Measurements from ENCODE around the gene DHH. TPM values are rescaled to one million over a fixed set of nuclear protein-coding genes. Genes with fewer than 3 reads are reported as not detected.

Gene DHH
- polyA plus RNA-seq, 2 of the 4 experiments (the other 2 are of a cell fraction) = not detected

- TF ChIP-seq CHD4 (IDR thresholded peaks at IDR 0.05; ENCODE audit: borderline replicate concordance) (no peak), RFX5 (IDR thresholded peaks at IDR 0.05) (0 out of 2 replicates have a peak, but pooled peaks have one; percentile 40), CBX2 (IDR thresholded peaks at IDR 0.05; ENCODE audit: borderline replicate concordance, low read depth) (no peak), RCOR1 (IDR thresholded peaks at IDR 0.05; ENCODE audit: low read depth, low read length) (no peak), MYC (IDR thresholded peaks at IDR 0.05; ENCODE audit: borderline replicate concordance, low read length) (peak; percentile 97), HEYL (CRISPR knock-in tag; IDR thresholded peaks at IDR 0.05) (no peak), EHMT2 (IDR thresholded peaks at IDR 0.05; ENCODE audit: low read depth) (no peak), RAD21 (conservative IDR thresholded peaks at IDR 0.05 in 1 of 2, IDR thresholded peaks at IDR 0.05 in 1 of 2) (peak; percentile 22 to 62), HOXA7 (CRISPR knock-in tag; IDR thresholded peaks at IDR 0.05) (peak; percentile 81), ZC3H11A (IDR thresholded peaks at IDR 0.05) (no peak), ZFP36 (IDR thresholded peaks at IDR 0.05; ENCODE audit: borderline replicate concordance, partially characterized antibody) (no peak), TFCP2L1 (CRISPR knock-in tag; IDR thresholded peaks at IDR 0.05) (peak; percentile 92), SMC3 (IDR thresholded peaks at IDR 0.05) (peak; percentile 69), KDM1A (IDR thresholded peaks at IDR 0.05; ENCODE audit: low read depth) (no peak), RARB (CRISPR knock-in tag; IDR thresholded peaks at IDR 0.05) (no peak; the same call in none of the 2 replicates), EP300 (IDR thresholded peaks at IDR 0.05) (no peak), GATA3 (IDR thresholded peaks at IDR 0.05; ENCODE audit: borderline replicate concordance) (no peak; the same call in 1 of the 2 replicates), RNF2 (IDR thresholded peaks at IDR 0.05; ENCODE audit: borderline replicate concordance, low read depth) (no peak)
- TF ChIP-seq, protein P1, sequence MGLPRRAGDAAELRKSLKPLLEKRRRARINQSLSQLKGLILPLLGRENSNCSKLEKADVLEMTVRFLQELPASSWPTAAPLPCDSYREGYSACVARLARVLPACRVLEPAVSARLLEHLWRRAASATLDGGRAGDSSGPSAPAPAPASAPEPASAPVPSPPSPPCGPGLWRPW (IDR thresholded peaks at IDR 0.05) = no peak
- TF ChIP-seq, protein P2, sequence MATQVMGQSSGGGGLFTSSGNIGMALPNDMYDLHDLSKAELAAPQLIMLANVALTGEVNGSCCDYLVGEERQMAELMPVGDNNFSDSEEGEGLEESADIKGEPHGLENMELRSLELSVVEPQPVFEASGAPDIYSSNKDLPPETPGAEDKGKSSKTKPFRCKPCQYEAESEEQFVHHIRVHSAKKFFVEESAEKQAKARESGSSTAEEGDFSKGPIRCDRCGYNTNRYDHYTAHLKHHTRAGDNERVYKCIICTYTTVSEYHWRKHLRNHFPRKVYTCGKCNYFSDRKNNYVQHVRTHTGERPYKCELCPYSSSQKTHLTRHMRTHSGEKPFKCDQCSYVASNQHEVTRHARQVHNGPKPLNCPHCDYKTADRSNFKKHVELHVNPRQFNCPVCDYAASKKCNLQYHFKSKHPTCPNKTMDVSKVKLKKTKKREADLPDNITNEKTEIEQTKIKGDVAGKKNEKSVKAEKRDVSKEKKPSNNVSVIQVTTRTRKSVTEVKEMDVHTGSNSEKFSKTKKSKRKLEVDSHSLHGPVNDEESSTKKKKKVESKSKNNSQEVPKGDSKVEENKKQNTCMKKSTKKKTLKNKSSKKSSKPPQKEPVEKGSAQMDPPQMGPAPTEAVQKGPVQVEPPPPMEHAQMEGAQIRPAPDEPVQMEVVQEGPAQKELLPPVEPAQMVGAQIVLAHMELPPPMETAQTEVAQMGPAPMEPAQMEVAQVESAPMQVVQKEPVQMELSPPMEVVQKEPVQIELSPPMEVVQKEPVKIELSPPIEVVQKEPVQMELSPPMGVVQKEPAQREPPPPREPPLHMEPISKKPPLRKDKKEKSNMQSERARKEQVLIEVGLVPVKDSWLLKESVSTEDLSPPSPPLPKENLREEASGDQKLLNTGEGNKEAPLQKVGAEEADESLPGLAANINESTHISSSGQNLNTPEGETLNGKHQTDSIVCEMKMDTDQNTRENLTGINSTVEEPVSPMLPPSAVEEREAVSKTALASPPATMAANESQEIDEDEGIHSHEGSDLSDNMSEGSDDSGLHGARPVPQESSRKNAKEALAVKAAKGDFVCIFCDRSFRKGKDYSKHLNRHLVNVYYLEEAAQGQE (IDR thresholded peaks at IDR 0.05) = no peak
- TF ChIP-seq, protein P3, sequence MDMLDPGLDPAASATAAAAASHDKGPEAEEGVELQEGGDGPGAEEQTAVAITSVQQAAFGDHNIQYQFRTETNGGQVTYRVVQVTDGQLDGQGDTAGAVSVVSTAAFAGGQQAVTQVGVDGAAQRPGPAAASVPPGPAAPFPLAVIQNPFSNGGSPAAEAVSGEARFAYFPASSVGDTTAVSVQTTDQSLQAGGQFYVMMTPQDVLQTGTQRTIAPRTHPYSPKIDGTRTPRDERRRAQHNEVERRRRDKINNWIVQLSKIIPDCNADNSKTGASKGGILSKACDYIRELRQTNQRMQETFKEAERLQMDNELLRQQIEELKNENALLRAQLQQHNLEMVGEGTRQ (IDR thresholded peaks at IDR 0.05) = peak; percentile 77
Observed at GRCh38 chr12:49130151-49131050, 35.8 kb upstream of the DHH start (continued).
